ENCODE data around the gene CPE. TPM values are rescaled to one million over a fixed set of nuclear protein-coding genes. Genes with fewer than 3 reads are reported as not detected.

Gene CPE
- total RNA-seq, 1 experiment from 2014 or later = 29.3 TPM

DNA sequence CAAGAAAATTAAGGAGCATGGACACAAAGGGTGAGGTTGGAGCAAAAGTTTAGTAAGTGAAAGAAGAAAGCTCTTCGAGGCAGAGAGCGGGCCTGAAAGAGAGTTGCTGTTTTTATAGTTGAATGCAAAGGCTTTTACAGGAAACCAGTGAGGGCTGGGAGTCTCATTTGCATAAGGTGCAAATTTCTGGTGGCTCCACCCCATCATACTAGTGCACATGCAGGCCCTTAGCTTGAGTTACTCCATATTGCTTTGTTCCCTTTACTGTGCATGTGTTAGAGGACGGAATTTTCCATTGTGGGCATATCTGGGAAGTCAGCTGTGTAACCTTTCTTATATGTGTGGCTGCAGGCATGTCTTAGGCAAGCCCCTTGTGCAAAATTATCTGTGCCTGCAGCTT lies 48.0 kb downstream of the CPE start:
- ChIA-PET RAD21 (ENCODE audit: low non-redundant PET in 1 of 2, low total read pairs in 2 of 2, uncharacterized antibody in 2 of 2, unreplicated experiment in 2 of 2) (no interaction called here), POLR2A (no interaction called here), CTCF (no interaction called here)
- DNase-seq (ENCODE audit: low read depth, low spot score) (no peak), ATAC-seq (no peak)
- H3K27me3 ChIP-seq (ENCODE audit: insufficient read depth, low read length) = no peaks in the 10 kb centered on the region
- no peak overlapping the region for H3K9ac ChIP-seq (ENCODE audit: low read length)
- no peak for TF ChIP-seq SIN3A (IDR thresholded peaks at IDR 0.05; ENCODE audit: low read depth)
- TF ChIP-seq, protein P1, sequence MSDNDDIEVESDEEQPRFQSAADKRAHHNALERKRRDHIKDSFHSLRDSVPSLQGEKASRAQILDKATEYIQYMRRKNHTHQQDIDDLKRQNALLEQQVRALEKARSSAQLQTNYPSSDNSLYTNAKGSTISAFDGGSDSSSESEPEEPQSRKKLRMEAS (IDR thresholded peaks at IDR 0.05) = no peak
- no peak for TF ChIP-seq TCF7L2 (IDR thresholded peaks at IDR 0.05; ENCODE audit: borderline replicate concordance, extremely low read depth, insufficient read depth, insufficient read length)
- no peak for TF ChIP-seq CEBPB (IDR thresholded peaks at IDR 0.05; ENCODE audit: low read depth)
- TF ChIP-seq, protein P2, sequence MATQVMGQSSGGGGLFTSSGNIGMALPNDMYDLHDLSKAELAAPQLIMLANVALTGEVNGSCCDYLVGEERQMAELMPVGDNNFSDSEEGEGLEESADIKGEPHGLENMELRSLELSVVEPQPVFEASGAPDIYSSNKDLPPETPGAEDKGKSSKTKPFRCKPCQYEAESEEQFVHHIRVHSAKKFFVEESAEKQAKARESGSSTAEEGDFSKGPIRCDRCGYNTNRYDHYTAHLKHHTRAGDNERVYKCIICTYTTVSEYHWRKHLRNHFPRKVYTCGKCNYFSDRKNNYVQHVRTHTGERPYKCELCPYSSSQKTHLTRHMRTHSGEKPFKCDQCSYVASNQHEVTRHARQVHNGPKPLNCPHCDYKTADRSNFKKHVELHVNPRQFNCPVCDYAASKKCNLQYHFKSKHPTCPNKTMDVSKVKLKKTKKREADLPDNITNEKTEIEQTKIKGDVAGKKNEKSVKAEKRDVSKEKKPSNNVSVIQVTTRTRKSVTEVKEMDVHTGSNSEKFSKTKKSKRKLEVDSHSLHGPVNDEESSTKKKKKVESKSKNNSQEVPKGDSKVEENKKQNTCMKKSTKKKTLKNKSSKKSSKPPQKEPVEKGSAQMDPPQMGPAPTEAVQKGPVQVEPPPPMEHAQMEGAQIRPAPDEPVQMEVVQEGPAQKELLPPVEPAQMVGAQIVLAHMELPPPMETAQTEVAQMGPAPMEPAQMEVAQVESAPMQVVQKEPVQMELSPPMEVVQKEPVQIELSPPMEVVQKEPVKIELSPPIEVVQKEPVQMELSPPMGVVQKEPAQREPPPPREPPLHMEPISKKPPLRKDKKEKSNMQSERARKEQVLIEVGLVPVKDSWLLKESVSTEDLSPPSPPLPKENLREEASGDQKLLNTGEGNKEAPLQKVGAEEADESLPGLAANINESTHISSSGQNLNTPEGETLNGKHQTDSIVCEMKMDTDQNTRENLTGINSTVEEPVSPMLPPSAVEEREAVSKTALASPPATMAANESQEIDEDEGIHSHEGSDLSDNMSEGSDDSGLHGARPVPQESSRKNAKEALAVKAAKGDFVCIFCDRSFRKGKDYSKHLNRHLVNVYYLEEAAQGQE (IDR thresholded peaks at IDR 0.05; ENCODE audit: low read depth) = no peak
- TF ChIP-seq SRF (IDR thresholded peaks at IDR 0.05; ENCODE audit: low read depth) = no peak
- TF ChIP-seq ELF1 (IDR thresholded peaks at IDR 0.05; ENCODE audit: borderline replicate concordance, low read depth) = no peak
- TF ChIP-seq EZH2phosphoT487 (IDR thresholded peaks at IDR 0.05; ENCODE audit: borderline replicate concordance) = no peak
- TF ChIP-seq EGR1 (IDR thresholded peaks at IDR 0.05; ENCODE audit: low read depth) = no peak
- TF ChIP-seq EZH2 (IDR thresholded peaks at IDR 0.05) = no peak
- TF ChIP-seq SP1 (IDR thresholded peaks at IDR 0.05; ENCODE audit: low read depth) = no peak
- no peak for TF ChIP-seq ZNF274 (IDR thresholded peaks at IDR 0.05; ENCODE audit: low read depth, low read length)
- TF ChIP-seq, protein P3, sequence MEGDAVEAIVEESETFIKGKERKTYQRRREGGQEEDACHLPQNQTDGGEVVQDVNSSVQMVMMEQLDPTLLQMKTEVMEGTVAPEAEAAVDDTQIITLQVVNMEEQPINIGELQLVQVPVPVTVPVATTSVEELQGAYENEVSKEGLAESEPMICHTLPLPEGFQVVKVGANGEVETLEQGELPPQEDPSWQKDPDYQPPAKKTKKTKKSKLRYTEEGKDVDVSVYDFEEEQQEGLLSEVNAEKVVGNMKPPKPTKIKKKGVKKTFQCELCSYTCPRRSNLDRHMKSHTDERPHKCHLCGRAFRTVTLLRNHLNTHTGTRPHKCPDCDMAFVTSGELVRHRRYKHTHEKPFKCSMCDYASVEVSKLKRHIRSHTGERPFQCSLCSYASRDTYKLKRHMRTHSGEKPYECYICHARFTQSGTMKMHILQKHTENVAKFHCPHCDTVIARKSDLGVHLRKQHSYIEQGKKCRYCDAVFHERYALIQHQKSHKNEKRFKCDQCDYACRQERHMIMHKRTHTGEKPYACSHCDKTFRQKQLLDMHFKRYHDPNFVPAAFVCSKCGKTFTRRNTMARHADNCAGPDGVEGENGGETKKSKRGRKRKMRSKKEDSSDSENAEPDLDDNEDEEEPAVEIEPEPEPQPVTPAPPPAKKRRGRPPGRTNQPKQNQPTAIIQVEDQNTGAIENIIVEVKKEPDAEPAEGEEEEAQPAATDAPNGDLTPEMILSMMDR (IDR thresholded peaks at IDR 0.05 in 2 of 3, conservative IDR thresholded peaks at IDR 0.05 in 1 of 3; ENCODE audit: borderline replicate concordance in 1 of 3, insufficient read depth in 1 of 3, low read depth in 2 of 3, low read length in 2 of 3) = no peak
- TF ChIP-seq JUND (IDR thresholded peaks at IDR 0.05) = no peak
- TF ChIP-seq FOSL1 (IDR thresholded peaks at IDR 0.05; ENCODE audit: low read depth) = no peak
- TF ChIP-seq YY1 (IDR thresholded peaks at IDR 0.05; ENCODE audit: extremely low read depth, insufficient replicate concordance, low read depth, low read length) = no peak
- TF ChIP-seq, protein P4, sequence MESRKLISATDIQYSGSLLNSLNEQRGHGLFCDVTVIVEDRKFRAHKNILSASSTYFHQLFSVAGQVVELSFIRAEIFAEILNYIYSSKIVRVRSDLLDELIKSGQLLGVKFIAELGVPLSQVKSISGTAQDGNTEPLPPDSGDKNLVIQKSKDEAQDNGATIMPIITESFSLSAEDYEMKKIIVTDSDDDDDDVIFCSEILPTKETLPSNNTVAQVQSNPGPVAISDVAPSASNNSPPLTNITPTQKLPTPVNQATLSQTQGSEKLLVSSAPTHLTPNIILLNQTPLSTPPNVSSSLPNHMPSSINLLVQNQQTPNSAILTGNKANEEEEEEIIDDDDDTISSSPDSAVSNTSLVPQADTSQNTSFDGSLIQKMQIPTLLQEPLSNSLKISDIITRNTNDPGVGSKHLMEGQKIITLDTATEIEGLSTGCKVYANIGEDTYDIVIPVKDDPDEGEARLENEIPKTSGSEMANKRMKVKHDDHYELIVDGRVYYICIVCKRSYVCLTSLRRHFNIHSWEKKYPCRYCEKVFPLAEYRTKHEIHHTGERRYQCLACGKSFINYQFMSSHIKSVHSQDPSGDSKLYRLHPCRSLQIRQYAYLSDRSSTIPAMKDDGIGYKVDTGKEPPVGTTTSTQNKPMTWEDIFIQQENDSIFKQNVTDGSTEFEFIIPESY (IDR thresholded peaks at IDR 0.05; ENCODE audit: extremely low read depth, insufficient replicate concordance, low read length) = no peak
- TF ChIP-seq POLR2A (IDR thresholded peaks at IDR 0.05; ENCODE audit: borderline replicate concordance, extremely low read depth, insufficient read depth, insufficient read length) = no peak
- no peak for TF ChIP-seq ZFX (IDR thresholded peaks at IDR 0.05)
- TF ChIP-seq, protein P5, sequence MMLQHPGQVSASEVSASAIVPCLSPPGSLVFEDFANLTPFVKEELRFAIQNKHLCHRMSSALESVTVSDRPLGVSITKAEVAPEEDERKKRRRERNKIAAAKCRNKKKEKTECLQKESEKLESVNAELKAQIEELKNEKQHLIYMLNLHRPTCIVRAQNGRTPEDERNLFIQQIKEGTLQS (IDR thresholded peaks at IDR 0.05) = no peak
- H3K9me2 ChIP-seq (ENCODE audit: insufficient read depth) = no peaks in the 10 kb centered on the region
- H3K4me1 ChIP-seq (ENCODE audit: control insufficient read depth in 1 of 2, insufficient read depth in 2 of 2, low read length in 2 of 2) = no peaks in the 10 kb centered on the region
- H3K79me2 ChIP-seq (ENCODE audit: insufficient read depth, low read length) = no peaks in the 10 kb centered on the region
- H3K27ac ChIP-seq (ENCODE audit: low read depth, low read length) = no peak overlapping the region
- no peaks in the 10 kb centered on the region for H3K36me3 ChIP-seq (ENCODE audit: control insufficient read depth in 1 of 2, insufficient read depth in 2 of 2, low read length in 2 of 2)
- no TSS peak for BruUV-seq (replicated peaks)
- no peak overlapping the region for H2AFZ ChIP-seq (ENCODE audit: low read depth, low read length, poor library complexity, severe bottlenecking)
- H3K4me3 ChIP-seq (replicated peaks in 1 of 2; ENCODE audit: low read depth in 1 of 2, low read length in 2 of 2) = no peak overlapping the region
- intact Hi-C loops (cut with micrococcal nuclease) = no loop called here
- H3K9me3 ChIP-seq (ENCODE audit: control insufficient read depth in 1 of 2, insufficient read depth in 1 of 2, low read depth in 1 of 2, low read length in 2 of 2) = no peaks in the 10 kb centered on the region
- no peak overlapping the region for H3K4me2 ChIP-seq (ENCODE audit: low read length)
- H4K20me1 ChIP-seq (ENCODE audit: insufficient read depth) = no peaks in the 10 kb centered on the region

Measured in HCT116 (cell line).